ENCODE results near the gene URAD. TPM values are rescaled to one million over a fixed set of nuclear protein-coding genes. Genes with fewer than 3 reads are reported as not detected.
A peak's percentile ranks its signal among the peaks of the same experiment; 100 is the strongest.

URAD gene
- total RNA-seq, 2 donors from 2014 or later: not detected

GRCh38 chr13:27961227-27962085 is 27.0 kb downstream of the URAD start:
- ATAC-seq (ENCODE audit: insufficient number of reproducible peaks, low FRiP score, low read depth): no peak
- Histone ChIP-seq H3K9me3 (no peaks in the 10 kb centered on the region), H3K4me3 (peak overlapping the region; percentile 60), H3K27ac (no peak overlapping the region), H3K4me1 (ENCODE audit: control insufficient read depth in 1 of 2, low read depth in 2 of 2) (peaks cover 11 to 16% of the 10 kb centered on the region in 2 donors), H3K36me3 (no peaks in the 10 kb centered on the region), H3K27me3 (replicated peaks; ENCODE audit: insufficient read depth) (peaks cover 32% of the 10 kb centered on the region)
- DNase-seq (ENCODE audit: low spot score): no peak
- TF ChIP-seq CTCF (IDR thresholded peaks at IDR 0.05): no peak

GRCh38 chr13:27960362-27961226 is 27.9 kb downstream of the URAD start:
- ATAC-seq (ENCODE audit: insufficient number of reproducible peaks, low FRiP score, low read depth) (no peak), DNase-seq (ENCODE audit: low spot score) (no peak)
- H3K4me1 ChIP-seq (ENCODE audit: control insufficient read depth in 1 of 2, low read depth in 2 of 2): peaks cover 11 to 16% of the 10 kb centered on the region in 2 donors
- peak overlapping the region; percentile 60 for H3K4me3 ChIP-seq
- no peak for TF ChIP-seq CTCF (IDR thresholded peaks at IDR 0.05)
- H3K27ac ChIP-seq: no peak overlapping the region
- H3K36me3 ChIP-seq: no peaks in the 10 kb centered on the region
- H3K27me3 ChIP-seq (replicated peaks; ENCODE audit: insufficient read depth): peaks cover 38% of the 10 kb centered on the region
- H3K9me3 ChIP-seq: no peaks in the 10 kb centered on the region

GRCh38 chr13:27959976-27960361 is 28.5 kb downstream of the URAD start:
- Histone ChIP-seq H3K36me3 (no peaks in the 10 kb centered on the region), H3K4me3 (peak overlapping the region; percentile 60), H3K27ac (no peak overlapping the region), H3K4me1 (ENCODE audit: control insufficient read depth in 1 of 2, low read depth in 2 of 2) (peaks cover 11 to 16% of the 10 kb centered on the region in 2 donors), H3K27me3 (replicated peaks; ENCODE audit: insufficient read depth) (peaks cover 45% of the 10 kb centered on the region), H3K9me3 (no peaks in the 10 kb centered on the region)
- TF ChIP-seq CTCF (IDR thresholded peaks at IDR 0.05): no peak
- DNase-seq (ENCODE audit: low spot score): no peak
- ATAC-seq (ENCODE audit: insufficient number of reproducible peaks, low FRiP score, low read depth): no peak

GRCh38 chr13:27956576-27957300 is 31.8 kb downstream of the URAD start:
- no peak for ATAC-seq (ENCODE audit: insufficient number of reproducible peaks, low FRiP score, low read depth)
- no peak for DNase-seq (ENCODE audit: low spot score)
- TF ChIP-seq CTCF (IDR thresholded peaks at IDR 0.05): no peak
- H3K4me1 ChIP-seq (ENCODE audit: control insufficient read depth in 1 of 2, low read depth in 2 of 2): peaks cover 17 to 30% of the 10 kb centered on the region in 2 donors
- H3K27me3 ChIP-seq (replicated peaks; ENCODE audit: insufficient read depth): peaks cover 52% of the 10 kb centered on the region
- H3K27ac ChIP-seq: no peak overlapping the region
- H3K9me3 ChIP-seq: no peaks in the 10 kb centered on the region
- H3K36me3 ChIP-seq: no peaks in the 10 kb centered on the region
- no peak overlapping the region for H3K4me3 ChIP-seq
